A549 (cell line): ENCODE results near the gene UBE2A. TPM values are rescaled to one million over a fixed set of nuclear protein-coding genes. Genes with fewer than 3 reads are reported as not detected.
A peak's percentile ranks its signal among the peaks of the same experiment; 100 is the strongest.

Experiments used
- BHLHE40 ChIP-seq: IDR thresholded peaks from 2 replicates; pipeline ENCODE4 v1.6.1; 2012; ENCODE audit warnings: low read depth, low read length, inconsistent platforms
- CBX2 ChIP-seq: fragments of 200-600 bp; sonication (generic); IDR thresholded peaks from 2 replicates; pipeline ENCODE4 v1.6.1; 2016; ENCODE audit warnings: low read depth, mild to moderate bottlenecking, borderline replicate concordance
- CBX8 ChIP-seq: fragments of 200-600 bp; sonication (generic); IDR thresholded peaks from 2 replicates; pipeline ENCODE4 v1.6.1; 2016
- CEBPB ChIP-seq, 2 experiments: fragments of >200 bp in 1 of 2; sonication (Bioruptor Twin) in 1 of 2; formaldehyde crosslinking in 1 of 2; IDR thresholded peaks; 2 replicates each; pipeline ENCODE4 v1.6.1; 2012 to 2016
- CHD2 ChIP-seq: fragments of 150-350 bp; IDR thresholded peaks from 2 replicates; pipeline ENCODE4 v1.6.1; 2014; ENCODE audit warnings: low read length; ENCODE audit not compliant: partially characterized antibody
- EHF ChIP-seq: fragments of 250-450 bp; sonication (Bioruptor Pico); IDR thresholded peaks from 2 replicates; pipeline ENCODE4 v1.5.0; 2020; ENCODE audit warnings: mild to moderate bottlenecking
- FOSB ChIP-seq: fragments of 250-450 bp; sonication (Bioruptor Pico); IDR thresholded peaks from 2 replicates; pipeline ENCODE4 v1.5.0; 2020; ENCODE audit warnings: mild to moderate bottlenecking, moderate library complexity
- MYC ChIP-seq: IDR thresholded peaks from 2 replicates; pipeline ENCODE4 v1.6.1; 2012; ENCODE audit warnings: mild to moderate bottlenecking, inconsistent platforms, low read length, improper control_type of control experiment, borderline replicate concordance
- NFE2L2 ChIP-seq: fragments of 150-350 bp; conservative IDR thresholded peaks from 2 replicates; pipeline ENCODE4 v1.6.1; 2014; ENCODE audit warnings: low read length
- NPAS2 ChIP-seq: fragments of 250-450 bp; sonication (Bioruptor Pico); IDR thresholded peaks from 2 replicates; pipeline ENCODE4 v1.8.0; 2022; ENCODE audit warnings: mild to moderate bottlenecking, moderate library complexity, borderline replicate concordance
- POLR2A ChIP-seq: IDR thresholded peaks from 2 replicates; pipeline ENCODE4 v1.6.1; 2012; ENCODE audit warnings: mild to moderate bottlenecking, low read length
- RAD21 ChIP-seq, 2 experiments: fragments of >200 bp in 1 of 2; sonication (Bioruptor Twin) in 1 of 2; formaldehyde crosslinking in 1 of 2; IDR thresholded peaks in 1 of 2; conservative IDR thresholded peaks in 1 of 2; 2 replicates in 1 of 2; 3 replicates in 1 of 2; pipeline ENCODE4 v1.6.1; 2012 to 2018; ENCODE audit warnings: inconsistent platforms in 1 of 2
- RARB ChIP-seq: fragments of 250-450 bp; sonication (Bioruptor Pico); IDR thresholded peaks from 2 replicates; pipeline ENCODE4 v1.8.0; 2021; ENCODE audit warnings: mild to moderate bottlenecking, moderate library complexity
- RFX5 ChIP-seq: fragments of 450-650 bp; IDR thresholded peaks from 2 replicates; pipeline ENCODE4 v1.7.1; 2014; ENCODE audit warnings: antibody characterized with exemption, mild to moderate bottlenecking, moderate library complexity
- TFCP2L1 ChIP-seq: fragments of 250-450 bp; sonication (Bioruptor Pico); IDR thresholded peaks from 2 replicates; pipeline ENCODE4 v1.5.0; 2021; ENCODE audit warnings: mild to moderate bottlenecking
- ZFP36 ChIP-seq: fragments of 450-650 bp; IDR thresholded peaks from 2 replicates; pipeline ENCODE4 v1.6.1; 2014; ENCODE audit warnings: borderline replicate concordance; ENCODE audit not compliant: partially characterized antibody
- ZNF302 ChIP-seq: fragments of 250-450 bp; sonication (Bioruptor Pico); IDR thresholded peaks from 2 replicates; pipeline ENCODE4 v1.9.0; 2021; ENCODE audit warnings: inconsistent platforms, mild to moderate bottlenecking, moderate library complexity
- ZSCAN20 ChIP-seq: fragments of 250-450 bp; sonication (Bioruptor Pico); IDR thresholded peaks from 2 replicates; pipeline ENCODE4 v1.8.0; 2022; ENCODE audit warnings: mild to moderate bottlenecking, moderate library complexity
- polyA plus RNA-seq, 4 experiments: library from polyadenylated mRNA; depleted of rRNA in 3 of 4; stranded (reverse); fragments of >200 nt; fragmentation: RNase III in 1 of 4; extraction: RNeasy Plus Mini Kit Qiagen cat#74134 plus additional on column Dnase treatment in 1 of 4; gene quantifications; 2 replicates in 3 of 4; 3 replicates in 1 of 4; pipeline ENCODE4 v1.2.3, GENCODE V29; 2011 to 2017
- TF ChIP-seq, protein P1 (sequence below): fragments of >200 bp; sonication (Bioruptor Twin); formaldehyde crosslinking; IDR thresholded peaks from 3 replicates; pipeline ENCODE4 v1.6.1; 2016
- TF ChIP-seq, protein P2 (sequence below): fragments of 200-600 bp; sonication (generic); IDR thresholded peaks from 2 replicates; pipeline ENCODE4 v1.6.1; 2016; ENCODE audit warnings: antibody characterized with exemption, mild to moderate bottlenecking, moderate library complexity
- TF ChIP-seq, protein P3 (sequence below): fragments of >200 bp; sonication (Bioruptor Twin); formaldehyde crosslinking; IDR thresholded peaks from 3 replicates; pipeline ENCODE4 v1.5.1; 2016
- TF ChIP-seq, protein P4 (sequence below): IDR thresholded peaks from 2 replicates; pipeline ENCODE4 v1.6.1; 2012; ENCODE audit warnings: low read depth, borderline replicate concordance

Gene UBE2A
- polyA plus RNA-seq, 2 of the 4 experiments (the other 2 are of a cell fraction), result 109 to 131 TPM

DNA sequence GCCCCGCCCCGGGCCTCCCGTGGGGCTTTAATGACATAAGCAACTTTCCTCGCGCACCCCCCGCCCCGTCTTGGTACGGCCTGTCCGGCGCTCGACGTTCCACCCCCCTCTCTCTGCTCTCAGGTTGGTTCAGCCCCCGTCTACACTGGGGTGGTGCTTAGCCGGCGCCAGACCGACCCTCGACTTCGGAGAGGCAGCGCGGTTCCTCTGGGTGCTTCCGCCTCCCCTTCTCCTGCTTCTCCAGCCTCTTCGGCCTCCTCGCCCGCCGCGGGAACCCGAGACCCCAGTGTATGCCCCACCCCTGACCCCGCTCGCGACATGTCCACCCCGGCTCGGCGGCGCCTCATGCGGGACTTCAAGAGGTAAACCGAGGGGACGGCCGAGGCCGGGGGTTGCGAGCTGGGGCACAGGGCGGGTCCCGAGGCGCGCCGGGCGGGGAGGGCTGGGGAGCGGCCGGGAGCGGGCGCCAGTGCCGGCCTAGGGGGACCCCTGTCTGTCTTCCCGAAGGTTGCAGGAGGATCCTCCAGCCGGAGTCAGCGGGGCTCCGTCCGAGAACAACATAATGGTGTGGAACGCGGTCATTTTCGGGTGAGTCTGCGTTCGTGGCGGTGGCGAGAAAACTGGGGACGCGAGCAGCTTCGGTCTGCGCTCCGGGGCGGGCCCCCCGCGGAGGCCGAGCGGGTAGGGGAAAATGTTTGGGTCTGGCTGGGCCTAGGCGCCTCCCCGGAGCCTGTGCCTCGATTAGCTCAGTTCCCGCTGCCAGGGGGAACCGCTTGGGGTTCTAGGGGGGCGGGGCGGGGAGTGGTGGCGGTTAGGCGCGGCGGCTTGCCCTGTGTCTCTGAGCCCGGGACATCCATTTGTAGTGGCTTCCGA, at the start of gene UBE2A (continued):
- TF ChIP-seq EHF (CRISPR knock-in tag), result no peak
- TF ChIP-seq, protein P1, sequence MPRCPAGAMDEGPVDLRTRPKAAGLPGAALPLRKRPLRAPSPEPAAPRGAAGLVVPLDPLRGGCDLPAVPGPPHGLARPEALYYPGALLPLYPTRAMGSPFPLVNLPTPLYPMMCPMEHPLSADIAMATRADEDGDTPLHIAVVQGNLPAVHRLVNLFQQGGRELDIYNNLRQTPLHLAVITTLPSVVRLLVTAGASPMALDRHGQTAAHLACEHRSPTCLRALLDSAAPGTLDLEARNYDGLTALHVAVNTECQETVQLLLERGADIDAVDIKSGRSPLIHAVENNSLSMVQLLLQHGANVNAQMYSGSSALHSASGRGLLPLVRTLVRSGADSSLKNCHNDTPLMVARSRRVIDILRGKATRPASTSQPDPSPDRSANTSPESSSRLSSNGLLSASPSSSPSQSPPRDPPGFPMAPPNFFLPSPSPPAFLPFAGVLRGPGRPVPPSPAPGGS, result peak; percentile 73; the same call in 1 of the 3 replicates
- no peak for TF ChIP-seq CHD2
- peak; percentile 62 for TF ChIP-seq BHLHE40
- no peak for TF ChIP-seq RFX5
- TF ChIP-seq ZFP36, result no peak
- TF ChIP-seq FOSB (CRISPR knock-in tag), result no peak
- peak; percentile 45; the same call in 1 of the 2 replicates for TF ChIP-seq NFE2L2
- TF ChIP-seq CBX8, result no peak
- TF ChIP-seq ZNF302 (CRISPR knock-in tag), result no peak
- TF ChIP-seq POLR2A, result peak; percentile 95
- no peak for TF ChIP-seq ZSCAN20 (CRISPR knock-in tag)
- TF ChIP-seq, protein P2, sequence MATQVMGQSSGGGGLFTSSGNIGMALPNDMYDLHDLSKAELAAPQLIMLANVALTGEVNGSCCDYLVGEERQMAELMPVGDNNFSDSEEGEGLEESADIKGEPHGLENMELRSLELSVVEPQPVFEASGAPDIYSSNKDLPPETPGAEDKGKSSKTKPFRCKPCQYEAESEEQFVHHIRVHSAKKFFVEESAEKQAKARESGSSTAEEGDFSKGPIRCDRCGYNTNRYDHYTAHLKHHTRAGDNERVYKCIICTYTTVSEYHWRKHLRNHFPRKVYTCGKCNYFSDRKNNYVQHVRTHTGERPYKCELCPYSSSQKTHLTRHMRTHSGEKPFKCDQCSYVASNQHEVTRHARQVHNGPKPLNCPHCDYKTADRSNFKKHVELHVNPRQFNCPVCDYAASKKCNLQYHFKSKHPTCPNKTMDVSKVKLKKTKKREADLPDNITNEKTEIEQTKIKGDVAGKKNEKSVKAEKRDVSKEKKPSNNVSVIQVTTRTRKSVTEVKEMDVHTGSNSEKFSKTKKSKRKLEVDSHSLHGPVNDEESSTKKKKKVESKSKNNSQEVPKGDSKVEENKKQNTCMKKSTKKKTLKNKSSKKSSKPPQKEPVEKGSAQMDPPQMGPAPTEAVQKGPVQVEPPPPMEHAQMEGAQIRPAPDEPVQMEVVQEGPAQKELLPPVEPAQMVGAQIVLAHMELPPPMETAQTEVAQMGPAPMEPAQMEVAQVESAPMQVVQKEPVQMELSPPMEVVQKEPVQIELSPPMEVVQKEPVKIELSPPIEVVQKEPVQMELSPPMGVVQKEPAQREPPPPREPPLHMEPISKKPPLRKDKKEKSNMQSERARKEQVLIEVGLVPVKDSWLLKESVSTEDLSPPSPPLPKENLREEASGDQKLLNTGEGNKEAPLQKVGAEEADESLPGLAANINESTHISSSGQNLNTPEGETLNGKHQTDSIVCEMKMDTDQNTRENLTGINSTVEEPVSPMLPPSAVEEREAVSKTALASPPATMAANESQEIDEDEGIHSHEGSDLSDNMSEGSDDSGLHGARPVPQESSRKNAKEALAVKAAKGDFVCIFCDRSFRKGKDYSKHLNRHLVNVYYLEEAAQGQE, result no peak
- TF ChIP-seq RARB, result no peak
- peak; percentile 16 to 20; a peak in 2 of 5 replicates for TF ChIP-seq RAD21 (conservative IDR thresholded peaks at IDR 0.05 in 1 of 2, IDR thresholded peaks at IDR 0.05 in 1 of 2)
- no peak for TF ChIP-seq CEBPB (IDR thresholded peaks at IDR 0.05)
- 0 out of 2 replicates have a peak, but pooled peaks have one; percentile 49 for TF ChIP-seq MYC
- no peak for TF ChIP-seq NPAS2
- TF ChIP-seq, protein P3, sequence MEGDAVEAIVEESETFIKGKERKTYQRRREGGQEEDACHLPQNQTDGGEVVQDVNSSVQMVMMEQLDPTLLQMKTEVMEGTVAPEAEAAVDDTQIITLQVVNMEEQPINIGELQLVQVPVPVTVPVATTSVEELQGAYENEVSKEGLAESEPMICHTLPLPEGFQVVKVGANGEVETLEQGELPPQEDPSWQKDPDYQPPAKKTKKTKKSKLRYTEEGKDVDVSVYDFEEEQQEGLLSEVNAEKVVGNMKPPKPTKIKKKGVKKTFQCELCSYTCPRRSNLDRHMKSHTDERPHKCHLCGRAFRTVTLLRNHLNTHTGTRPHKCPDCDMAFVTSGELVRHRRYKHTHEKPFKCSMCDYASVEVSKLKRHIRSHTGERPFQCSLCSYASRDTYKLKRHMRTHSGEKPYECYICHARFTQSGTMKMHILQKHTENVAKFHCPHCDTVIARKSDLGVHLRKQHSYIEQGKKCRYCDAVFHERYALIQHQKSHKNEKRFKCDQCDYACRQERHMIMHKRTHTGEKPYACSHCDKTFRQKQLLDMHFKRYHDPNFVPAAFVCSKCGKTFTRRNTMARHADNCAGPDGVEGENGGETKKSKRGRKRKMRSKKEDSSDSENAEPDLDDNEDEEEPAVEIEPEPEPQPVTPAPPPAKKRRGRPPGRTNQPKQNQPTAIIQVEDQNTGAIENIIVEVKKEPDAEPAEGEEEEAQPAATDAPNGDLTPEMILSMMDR, result peak; percentile 22; the same call in 2 of the 3 replicates
- TF ChIP-seq, protein P4, sequence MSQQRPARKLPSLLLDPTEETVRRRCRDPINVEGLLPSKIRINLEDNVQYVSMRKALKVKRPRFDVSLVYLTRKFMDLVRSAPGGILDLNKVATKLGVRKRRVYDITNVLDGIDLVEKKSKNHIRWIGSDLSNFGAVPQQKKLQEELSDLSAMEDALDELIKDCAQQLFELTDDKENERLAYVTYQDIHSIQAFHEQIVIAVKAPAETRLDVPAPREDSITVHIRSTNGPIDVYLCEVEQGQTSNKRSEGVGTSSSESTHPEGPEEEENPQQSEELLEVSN, result 0 out of 2 replicates have a peak, but pooled peaks have one; percentile 24
- no peak for TF ChIP-seq CBX2
- no peak for TF ChIP-seq TFCP2L1 (CRISPR knock-in tag)
